Measurements from ENCODE around the gene GSAP. TPM values are rescaled to one million over a fixed set of nuclear protein-coding genes. Genes with fewer than 3 reads are reported as not detected.

The GSAP gene
- total and polyA plus RNA-seq, 8 donors, result 34.1 to 60.1 (median 45.7) TPM

- DNase-seq, result no peak
- intact Hi-C loops (cut with DNase I), result no loop called here
- Histone ChIP-seq H3K4me1 (peaks cover 15 to 61% of the 10 kb centered on the region in 2 donors), H3K27me3 (no peaks in the 10 kb centered on the region), H3K9me3 (no peaks in the 10 kb centered on the region), H3K36me3 (no peaks in the 10 kb centered on the region), H3K4me3 (no peak overlapping the region), H3K27ac (peak overlapping the region; percentile 41 to 77)
- no peak for TF ChIP-seq CTCF (IDR thresholded peaks at IDR 0.05)
- ATAC-seq, result peak; percentile 3
Measured at GRCh38 chr7:77426052-77426404, 9.9 kb upstream of the GSAP start.

DNA sequence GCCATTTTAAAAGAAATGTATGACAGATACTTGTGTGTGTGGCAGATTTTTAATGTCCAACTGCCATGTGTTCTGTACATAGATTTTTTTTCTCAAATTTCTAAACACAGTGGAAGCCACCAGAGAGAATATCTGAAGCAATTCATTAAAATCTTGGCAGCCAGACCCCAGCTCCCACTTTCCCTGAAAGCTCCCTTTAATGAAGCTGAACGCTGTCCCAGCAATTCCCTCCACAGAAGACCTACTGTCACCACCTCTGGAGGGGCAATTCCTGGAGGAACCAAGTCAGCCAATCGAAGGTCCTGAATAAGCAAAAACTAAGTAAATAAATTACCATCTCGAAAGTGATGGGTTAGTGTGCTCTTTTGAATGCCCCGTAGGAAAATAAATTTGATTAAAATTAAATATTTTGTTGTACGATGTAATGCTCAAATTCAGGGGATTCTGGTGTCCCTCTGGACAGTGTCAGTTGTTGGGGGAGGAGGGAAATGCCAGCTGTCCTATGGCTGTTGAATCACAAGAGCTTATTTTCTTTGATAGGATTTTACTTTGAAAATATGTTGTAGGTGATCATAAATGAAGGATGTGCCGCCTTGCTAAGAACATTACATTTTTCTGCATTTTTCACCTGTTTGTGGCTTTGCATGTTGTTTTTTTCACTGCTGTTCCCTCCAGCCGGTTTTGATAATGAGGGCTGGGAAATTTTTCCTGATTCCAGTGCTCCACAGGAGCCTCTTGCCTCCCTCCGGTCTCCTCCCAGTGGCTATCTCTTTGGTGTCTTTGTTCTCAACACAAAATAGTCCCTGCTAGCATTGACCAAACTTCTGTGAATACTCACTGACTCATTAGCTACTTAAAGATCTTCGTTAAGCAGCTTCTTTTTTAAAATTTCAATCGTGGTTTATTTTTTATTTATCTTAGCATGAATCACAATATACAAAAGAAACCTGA is 9.2 kb upstream of the GSAP start:
- Histone ChIP-seq H3K9me3 (no peaks in the 10 kb centered on the region), H3K27ac (peak overlapping the region; percentile 15 to 41), H3K36me3 (no peaks in the 10 kb centered on the region), H3K27me3 (no peaks in the 10 kb centered on the region), H3K4me1 (peaks cover 15 to 66% of the 10 kb centered on the region in 2 donors), H3K4me3 (no peak overlapping the region)
- no peak for ATAC-seq
- intact Hi-C loops (cut with DNase I), result no loop called here
- TF ChIP-seq CTCF (IDR thresholded peaks at IDR 0.05), result no peak
- DNase-seq, result no peak

DNA sequence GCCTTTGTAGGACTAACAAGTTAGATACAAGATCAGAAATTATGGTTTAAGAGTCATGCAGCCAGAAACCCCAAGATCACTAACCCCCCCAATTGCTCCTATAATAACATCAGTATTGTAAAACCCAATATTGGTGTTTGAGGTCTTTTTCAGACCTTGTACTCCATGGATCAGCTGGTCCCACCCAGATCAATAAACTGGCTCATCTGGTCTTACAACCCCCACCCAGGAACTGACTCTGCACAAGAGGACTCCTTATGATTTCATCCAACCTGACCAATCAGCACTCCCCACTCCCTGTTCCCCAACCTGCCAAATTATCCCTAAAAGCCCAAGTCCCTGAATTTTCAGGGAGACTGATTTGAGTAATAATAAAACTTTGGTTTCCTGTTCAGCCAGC is 6.4 kb upstream of the GSAP start:
- intact Hi-C loops (cut with DNase I), result no loop called here
- H3K27ac ChIP-seq, result no peak overlapping the region
- no peak for DNase-seq
- H3K4me1 ChIP-seq, result peaks cover 9 to 44% of the 10 kb centered on the region in 2 donors
- no peak overlapping the region for H3K4me3 ChIP-seq
- TF ChIP-seq CTCF (IDR thresholded peaks at IDR 0.05), result no peak
- ATAC-seq, result no peak
- H3K36me3 ChIP-seq, result no peaks in the 10 kb centered on the region
- no peaks in the 10 kb centered on the region for H3K27me3 ChIP-seq
- no peaks in the 10 kb centered on the region for H3K9me3 ChIP-seq

DNA sequence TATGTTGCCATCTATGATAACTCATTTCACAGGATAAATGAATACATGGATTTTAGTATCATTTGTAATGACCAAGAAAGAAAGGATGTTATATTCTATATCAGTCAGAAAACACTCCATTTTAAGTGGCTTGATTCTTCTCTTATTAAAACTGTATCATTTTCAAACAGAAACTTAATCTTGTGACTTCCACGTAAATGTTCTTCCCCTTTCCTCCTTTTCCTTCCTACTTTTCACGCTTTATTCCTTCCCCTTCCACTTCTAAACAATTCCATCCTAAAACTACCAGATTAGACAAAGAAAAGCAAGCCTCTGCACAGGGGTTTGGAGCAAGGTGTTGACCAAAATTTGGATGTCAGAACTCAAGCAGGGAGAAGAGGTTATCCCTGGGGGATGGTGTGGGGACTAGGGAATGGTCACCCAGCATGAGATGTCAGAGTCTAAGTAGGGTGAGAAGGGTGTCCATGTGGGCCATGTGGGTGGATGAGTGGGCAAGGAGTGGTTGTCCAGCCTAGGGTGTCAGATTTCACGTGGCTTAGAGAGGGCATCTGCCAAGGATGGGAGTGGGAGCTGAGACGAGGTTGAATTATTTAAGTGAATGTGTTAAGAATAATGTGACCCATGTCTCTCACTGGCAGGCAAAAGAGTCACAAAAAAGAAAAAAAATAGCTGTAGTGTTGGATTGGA is 5.0 kb upstream of the GSAP start:
- DNase-seq (no peak), ATAC-seq (no peak)
- H3K27ac ChIP-seq, result peak overlapping the region; percentile 1 to 55
- H3K36me3 ChIP-seq, result no peaks in the 10 kb centered on the region
- intact Hi-C loops (cut with DNase I), result no loop called here
- no peak for TF ChIP-seq CTCF (IDR thresholded peaks at IDR 0.05)
- H3K9me3 ChIP-seq, result no peaks in the 10 kb centered on the region
- H3K4me3 ChIP-seq, result no peak overlapping the region
- no peaks in the 10 kb centered on the region for H3K27me3 ChIP-seq
- H3K4me1 ChIP-seq, result peaks cover 0 to 42% of the 10 kb centered on the region in 2 donors

- no peak for TF ChIP-seq CTCF (IDR thresholded peaks at IDR 0.05)
- H3K27me3 ChIP-seq, result no peaks in the 10 kb centered on the region
- intact Hi-C loops (cut with DNase I), result no loop called here
- DNase-seq, result no peak
- peaks cover 0 to 38% of the 10 kb centered on the region in 2 donors for H3K4me1 ChIP-seq
- no peaks in the 10 kb centered on the region for H3K36me3 ChIP-seq
- H3K9me3 ChIP-seq, result no peaks in the 10 kb centered on the region
- no peak for ATAC-seq
- H3K27ac ChIP-seq, result peak overlapping the region; percentile 1 to 55
- H3K4me3 ChIP-seq, result no peak overlapping the region
Measured at GRCh38 chr7:77420438-77420837, 4.3 kb upstream of the GSAP start.

Measured in left lung (tissue), 10 donors.